HTR-8/SVneo (cell line): ENCODE results near the gene TMEM184A.

Experiments used
- DNase-seq: peaks from one replicate; pipeline ENCODE4 v3.0.0; 2011; ENCODE audit warnings: low spot score, mixed read lengths; ENCODE audit not compliant: insufficient read length
- FAIRE-seq: peaks from 2 replicates; lab custom pipeline; 2011; peaks lifted over from hg19 to GRCh38; lab: Jason Lieb, UNC

The TMEM184A gene

DNA sequence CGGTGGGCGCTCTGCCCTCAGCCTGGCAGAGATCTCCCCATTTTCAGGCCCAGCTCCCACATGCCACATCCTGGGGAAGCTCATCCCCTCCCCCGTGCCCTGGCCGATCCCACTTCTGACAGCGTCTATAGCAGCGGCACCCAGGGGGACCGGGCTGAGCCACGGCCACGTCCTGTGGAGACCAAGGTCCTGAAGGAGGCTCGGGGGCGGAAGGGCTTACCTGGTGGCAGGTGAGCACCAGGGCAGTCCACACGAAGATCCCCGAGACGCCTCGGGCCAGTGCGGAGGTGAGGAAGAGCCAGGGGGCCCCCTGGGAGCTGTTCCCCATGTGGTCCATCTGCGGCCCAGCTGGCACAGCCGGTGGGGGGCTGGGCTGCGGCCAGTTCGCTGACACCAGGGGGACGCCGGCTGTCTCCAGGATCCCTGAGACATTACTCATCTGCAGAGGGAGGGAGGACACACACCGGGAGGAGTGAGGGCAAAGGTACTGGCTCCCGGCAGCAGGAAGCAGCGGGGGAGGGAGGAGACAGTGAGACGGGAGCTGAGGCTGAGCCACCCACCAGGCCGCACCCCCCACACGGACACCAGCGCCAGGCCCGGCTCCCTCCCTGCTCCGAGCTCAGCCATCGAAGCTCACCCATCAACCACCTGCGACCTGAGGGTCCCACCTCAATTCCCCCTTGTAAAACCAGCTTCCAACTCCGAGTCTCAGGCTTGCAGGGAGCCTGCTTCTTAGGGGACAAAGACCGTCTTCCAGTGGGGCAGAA, 776 bp downstream of the TMEM184A start:
- FAIRE-seq (peak; percentile 99), DNase-seq (peak; percentile 100)

DNA sequence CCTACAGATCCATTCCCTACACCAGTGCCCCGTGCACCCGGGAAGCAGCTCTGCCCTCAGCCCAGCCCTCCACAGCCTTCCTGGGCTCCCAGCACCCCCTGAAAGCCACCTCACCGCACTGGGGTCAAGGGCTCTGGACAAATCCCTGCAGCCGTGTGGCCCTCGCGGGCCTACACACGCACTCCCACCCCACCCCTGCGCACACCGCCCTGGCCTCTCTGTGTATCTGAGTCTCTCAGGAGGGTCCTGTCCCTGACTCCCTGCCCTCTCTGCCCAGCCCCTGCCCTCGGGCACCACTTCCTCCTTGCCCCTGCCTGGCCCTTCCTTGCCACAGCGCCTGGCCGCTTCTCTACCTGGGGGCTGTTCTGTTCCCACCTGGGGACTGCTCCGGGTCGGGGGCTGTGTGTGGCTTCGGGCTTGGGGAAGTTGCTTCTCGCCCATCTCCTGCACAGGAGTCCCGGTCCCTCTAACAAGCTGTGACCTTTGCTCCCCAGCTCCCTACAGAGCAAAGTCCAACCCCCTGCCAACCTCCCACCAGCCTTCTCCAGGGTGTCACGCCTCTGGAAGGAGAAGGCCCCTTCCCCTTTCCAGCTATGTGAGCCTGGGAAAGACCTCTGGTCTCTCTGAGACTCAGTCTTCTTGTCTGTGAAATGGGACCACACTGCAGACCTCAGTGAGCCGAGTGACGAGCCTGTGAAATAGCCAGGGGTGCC, 1.5 kb downstream of the TMEM184A start:
- no peak for DNase-seq

DNA sequence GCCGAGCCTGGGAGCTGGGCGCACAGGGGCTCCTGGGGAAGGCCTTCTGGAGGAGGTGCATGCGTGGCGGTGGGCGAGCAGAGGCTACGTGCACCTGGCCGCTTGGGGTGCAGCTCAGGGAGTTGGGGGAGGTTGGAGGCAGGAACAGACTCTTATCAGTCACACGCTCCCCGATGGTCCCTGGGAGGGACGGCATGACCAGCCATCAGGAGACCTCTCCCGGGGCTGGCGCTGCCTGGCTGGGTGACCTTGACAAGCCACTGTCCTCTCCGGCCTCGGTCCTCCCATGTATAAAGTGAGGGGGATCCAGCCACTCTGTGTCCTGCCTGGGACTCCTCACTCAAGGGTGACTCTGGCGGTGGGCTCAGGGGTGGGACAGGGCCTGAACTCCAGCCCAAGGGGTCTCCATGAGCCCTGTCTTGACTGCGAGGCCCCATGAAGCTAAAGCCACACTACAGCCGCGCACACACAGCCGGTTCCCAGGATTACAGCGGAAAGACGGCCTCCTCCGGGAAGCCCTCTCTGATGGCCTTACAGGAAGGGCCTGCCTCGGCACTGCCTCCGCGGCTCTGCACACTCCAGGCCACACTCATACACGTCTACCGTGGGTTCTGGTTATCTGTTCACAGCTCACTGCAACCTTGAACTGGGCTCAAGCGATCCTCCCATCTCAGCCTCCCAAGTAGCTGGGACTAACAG, 2.3 kb downstream of the TMEM184A start:
- DNase-seq (no peak), FAIRE-seq (no peak)

More for the DNA sequence above, 1.5 kb downstream of the TMEM184A start:
- FAIRE-seq: peak; percentile 9

DNA sequence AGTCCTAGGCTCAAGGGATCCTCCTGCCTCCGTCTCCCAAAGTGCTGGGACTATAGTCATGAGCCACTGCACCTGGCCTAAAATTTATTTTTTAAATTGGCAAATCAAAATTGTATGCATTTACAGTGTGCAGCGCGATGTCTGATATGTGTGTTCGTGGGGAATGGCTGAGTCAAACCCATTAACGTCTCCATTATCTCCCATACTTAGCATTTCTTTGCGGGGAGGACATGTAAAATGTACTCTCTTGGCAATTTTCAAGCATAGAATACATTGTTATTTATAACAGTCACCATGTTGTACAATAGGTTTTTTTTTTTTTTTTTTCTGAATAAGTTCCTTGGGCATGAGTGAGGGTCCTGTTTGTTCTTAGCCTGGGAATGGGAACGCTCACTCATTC, 3.8 kb downstream of the TMEM184A start:
- DNase-seq (no peak), FAIRE-seq (no peak)

DNA sequence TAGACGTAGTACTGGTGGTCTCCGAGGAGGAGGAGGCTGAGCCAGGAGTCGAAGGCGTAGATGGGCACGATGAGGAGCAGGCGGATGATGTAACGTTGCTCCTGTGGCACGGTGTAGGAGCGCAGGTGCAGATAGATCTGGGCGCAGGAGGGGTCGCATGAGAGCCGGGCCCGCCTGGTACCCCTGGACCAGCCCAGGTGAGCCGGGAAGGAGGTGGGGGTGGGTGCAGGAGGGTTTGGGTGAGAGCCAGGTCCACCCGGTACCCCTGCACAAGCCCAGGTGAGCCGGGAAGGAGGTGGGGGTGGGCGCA, 5.2 kb downstream of the TMEM184A start:
- DNase-seq: no peak
- no peak for FAIRE-seq

DNA sequence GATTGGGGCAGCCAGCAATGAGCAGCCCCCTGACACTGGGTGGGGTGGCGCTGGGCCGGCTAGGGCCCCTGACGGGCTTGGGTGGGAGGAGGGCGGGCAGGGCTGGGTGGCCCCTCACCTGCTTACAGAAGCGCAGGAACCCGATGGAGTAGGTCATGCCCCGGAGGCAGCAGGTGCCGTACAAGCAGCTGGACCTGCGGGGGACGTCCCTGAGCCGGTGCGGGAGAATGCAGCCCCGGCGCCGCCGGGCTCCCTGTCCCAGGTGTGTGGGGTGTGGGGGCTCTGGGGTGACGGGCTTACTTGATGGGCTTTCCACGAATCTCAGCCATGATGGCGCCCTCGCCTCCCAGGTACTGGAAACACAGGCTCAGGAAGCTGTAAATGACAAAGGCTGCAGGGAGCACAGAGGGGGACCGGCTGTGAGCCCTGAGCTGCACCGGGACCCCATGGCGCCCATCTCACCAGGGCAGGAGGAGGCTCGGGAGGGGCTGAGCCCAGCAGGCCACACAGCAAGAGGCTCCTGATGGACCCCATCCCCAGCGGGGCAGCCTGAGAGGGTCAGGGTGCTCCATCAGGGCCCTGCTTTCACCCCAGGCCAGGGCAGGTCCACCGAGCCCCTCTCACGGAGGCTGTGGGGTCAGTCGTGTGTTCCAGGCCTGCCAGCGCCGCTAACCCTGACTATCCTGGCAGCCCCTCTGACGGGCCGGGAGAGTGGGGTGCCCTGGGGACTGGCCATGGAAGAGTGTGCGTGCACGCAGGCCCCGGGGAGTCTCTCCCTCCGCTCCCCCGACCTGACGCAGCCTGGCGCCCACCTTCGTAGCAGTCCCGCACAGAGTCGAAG, 5.8 kb downstream of the TMEM184A start:
- no peak for FAIRE-seq

DNA sequence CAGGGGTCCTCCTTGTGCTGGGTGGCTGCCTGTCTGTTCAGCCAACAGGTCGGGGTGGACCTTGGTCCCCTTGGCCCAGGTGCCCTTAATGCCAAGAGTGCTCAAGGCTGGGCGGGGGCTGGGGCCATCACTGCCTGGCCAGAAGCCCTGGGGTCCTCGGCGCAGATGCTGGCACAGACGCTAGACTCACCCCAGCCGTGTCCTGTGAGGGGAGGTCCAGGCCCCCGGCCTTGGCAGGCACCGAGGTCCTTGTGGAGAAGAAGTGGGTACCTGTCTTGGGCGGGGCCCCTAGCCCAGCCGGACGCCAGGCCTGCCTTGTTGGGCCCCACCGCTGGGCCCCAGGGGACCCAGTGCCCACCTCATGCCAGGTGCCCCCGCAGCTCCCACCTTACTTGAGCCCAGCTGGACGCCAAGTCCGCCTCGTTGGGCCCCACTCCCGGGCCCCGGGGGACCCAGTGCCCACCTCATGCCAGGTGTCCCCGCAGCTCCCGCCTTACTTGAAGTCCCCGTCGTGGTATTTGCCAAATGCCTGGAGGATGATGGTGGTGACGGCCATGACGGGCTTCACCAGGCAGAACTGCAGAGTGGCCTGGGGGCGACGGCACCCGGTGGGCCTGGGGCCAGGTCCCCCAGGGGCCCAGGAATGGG, 6.5 kb downstream of the TMEM184A start:
- no peak for DNase-seq
- no peak for FAIRE-seq

More for the DNA sequence above, 5.8 kb downstream of the TMEM184A start:
- DNase-seq: no peak

DNA sequence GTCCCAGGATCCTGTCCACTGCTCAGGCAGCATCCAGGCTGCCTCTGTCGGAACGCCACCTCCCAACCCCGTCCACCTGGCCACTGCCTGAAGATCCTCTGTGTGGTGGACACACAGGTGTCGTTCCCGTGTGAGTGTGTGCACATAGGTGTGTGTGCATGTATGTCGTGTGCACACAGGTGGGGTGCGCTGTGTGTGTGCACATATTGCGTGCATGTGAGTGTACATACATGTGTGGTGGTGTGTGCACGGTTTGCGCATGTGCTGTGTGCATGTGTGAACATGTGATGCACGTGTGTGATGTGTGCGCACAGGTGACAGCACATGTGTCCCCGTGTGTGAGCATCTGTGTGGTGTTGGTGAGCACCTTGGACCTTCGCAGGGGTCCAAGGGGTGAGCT, 7.1 kb downstream of the TMEM184A start:
- peak; percentile 99 for FAIRE-seq
- no peak for DNase-seq

DNA sequence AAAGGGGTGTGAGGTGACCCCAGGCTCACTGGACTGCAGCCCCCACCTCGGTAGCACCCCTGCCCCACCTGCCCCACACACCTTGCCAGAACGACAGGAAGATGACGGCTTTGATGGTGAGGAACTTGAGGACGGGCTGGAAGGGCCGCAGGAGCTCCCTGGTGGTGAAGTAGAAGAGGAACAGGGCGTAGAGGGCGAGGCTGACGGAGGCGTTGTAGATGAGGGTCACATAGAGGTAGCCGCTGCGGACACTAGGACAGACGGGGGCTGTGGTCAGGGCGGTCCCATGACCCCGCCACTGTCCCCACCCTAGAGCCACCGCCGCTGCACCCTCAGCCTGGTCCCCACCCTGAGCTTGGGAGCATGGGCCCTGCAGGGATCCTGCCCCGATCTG, 7.6 kb downstream of the TMEM184A start:
- DNase-seq (no peak), FAIRE-seq (no peak)

DNA sequence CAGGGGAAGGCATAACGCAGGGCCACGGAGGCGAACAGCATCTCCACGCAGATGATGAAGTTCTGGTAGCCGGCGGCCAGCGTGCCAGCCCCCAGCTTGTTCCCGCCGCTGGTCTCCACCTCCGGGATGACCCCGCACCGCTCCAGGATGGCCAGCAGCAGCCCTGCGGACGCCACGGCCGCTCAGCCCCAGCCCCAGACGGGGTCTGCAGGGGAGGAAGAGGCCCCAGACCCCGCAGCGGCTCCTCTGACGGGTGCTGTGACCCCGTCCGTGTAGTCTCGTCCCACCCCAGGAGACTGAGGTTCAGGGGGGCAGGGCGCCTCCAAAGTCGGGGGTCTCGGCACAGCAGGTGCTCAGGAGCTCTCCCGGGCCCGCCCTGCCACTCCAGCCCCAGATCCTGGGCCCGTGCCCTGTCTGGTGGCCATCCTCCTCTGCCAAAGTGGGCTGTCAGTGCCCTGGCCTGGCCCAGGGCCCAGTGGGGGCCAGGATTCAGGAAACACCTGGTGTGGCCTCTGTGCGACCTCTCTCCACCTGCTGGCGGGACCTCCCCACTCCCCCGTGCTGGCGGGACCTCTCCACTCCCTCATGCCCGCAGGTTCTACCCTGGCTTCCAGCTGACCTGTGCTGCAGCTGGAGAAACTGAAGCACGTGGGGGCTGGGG, 8.1 kb downstream of the TMEM184A start:
- peak; percentile 16 for FAIRE-seq
- DNase-seq: no peak

DNA sequence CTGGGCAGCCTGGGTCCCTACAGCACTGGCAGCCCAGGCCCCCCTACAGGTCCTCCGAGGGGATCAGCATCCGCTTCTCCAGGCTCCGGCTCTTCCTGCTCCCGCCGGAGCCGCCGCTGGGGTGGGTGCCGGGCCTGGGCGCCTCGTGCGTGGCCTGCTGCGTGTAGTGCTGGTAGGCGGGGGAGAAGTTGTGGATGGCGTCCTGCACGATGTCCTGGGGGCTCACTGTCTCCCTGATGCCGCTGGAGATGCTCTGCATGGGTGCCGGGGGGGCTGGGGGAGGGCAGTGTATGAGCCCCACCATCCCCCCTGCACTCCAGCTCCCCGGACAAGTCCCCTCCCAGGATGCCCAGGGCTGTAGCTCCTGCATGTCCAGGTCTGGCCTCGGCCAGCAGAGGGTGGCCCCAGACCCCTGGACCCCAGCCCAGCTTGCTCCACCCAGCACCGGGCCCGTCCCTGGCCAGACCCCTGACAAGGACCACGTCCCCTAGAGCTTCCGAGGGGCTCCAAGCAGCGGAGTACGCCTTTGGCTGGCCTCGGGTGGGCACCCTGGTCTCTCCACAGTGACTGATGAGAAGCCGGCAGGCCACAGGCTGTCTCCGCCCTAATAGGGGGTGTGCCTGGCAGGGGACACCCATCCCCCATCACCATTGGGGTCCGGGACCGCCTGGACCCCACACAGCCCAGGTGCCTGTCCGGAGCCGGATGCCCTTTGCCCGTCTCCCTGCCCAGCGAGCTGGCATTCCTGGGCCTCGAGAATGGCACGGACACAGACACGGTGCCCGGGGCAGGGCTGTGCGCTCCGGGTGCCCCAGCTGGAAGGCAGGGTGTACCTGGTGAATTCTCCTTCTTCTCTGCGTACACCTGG, 8.9 kb downstream of the TMEM184A start:
- DNase-seq (no peak), FAIRE-seq (peak; percentile 13)

DNA sequence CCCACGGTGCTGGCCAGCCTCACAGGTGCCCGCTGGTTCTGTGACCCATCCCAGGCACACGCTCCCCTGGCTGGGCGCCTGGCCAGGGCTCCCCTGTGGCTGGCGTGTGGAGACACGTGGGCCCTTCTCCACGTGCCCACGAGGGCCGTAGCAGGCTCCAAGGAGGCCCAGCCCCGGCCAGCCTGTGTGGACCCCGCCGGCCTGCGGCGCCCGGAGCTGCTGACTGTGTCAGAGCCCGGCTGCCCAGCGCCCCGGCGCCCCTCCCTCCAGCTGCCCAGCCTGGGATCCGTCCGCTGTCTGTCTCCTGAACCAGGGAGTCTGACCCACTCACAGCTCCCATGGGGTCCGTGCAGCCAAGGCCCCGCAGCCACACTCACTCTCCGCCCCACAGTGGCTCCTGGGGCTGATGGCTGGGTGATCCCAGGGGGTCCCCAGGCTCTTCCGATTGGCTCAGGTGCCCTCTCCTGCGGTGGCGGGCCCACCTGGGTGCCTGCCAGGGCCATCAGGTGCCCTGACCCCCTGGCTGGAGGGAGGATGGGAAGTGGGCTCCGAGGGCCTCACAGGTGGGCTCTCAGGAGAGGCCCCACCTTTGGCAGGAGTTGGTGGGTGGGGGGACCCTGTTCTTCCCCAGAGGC, 9.6 kb downstream of the TMEM184A start:
- FAIRE-seq (no peak), DNase-seq (no peak)

DNA sequence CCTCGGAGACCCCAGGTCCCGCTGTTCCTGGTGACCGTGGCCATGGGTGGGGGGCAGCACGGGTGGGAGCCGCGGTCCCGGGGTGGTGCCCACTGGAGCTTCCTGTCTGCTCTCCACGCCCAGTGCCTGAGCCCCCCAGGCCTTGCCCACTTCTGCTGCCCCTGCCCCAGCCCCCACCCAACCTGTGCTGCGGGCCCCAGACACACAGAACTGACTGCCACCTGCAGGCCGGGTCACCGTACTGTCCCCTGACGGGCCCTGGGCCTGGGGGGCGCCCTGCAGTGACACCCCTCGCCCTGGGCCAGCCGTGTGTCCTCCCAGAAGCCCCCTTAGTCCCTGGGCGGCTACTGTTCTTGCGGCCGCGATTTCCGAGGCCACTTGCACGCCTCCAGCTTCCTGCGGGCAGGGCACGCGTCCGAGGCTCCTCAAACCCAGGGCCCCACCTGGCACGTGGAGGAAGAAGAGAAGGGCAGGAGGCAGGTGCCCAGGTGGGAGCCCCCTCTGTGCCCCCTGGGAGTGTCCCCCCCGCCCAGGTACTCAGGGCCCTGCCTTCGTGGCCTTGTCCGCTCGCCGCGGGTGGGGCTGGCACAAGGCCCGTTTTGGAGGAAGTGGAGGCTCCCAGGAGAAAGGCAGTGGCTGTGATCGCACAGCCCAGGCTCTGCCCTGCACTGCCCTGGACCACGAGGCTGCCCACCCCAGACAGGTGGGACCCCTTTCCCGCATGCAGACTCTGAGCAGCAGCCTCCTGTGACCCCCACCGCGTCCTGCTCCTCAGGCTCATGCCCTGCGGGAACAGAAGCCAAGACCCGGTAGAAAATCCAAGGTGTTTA, 10.4 kb downstream of the TMEM184A start:
- FAIRE-seq: no peak
- DNase-seq: no peak

DNA sequence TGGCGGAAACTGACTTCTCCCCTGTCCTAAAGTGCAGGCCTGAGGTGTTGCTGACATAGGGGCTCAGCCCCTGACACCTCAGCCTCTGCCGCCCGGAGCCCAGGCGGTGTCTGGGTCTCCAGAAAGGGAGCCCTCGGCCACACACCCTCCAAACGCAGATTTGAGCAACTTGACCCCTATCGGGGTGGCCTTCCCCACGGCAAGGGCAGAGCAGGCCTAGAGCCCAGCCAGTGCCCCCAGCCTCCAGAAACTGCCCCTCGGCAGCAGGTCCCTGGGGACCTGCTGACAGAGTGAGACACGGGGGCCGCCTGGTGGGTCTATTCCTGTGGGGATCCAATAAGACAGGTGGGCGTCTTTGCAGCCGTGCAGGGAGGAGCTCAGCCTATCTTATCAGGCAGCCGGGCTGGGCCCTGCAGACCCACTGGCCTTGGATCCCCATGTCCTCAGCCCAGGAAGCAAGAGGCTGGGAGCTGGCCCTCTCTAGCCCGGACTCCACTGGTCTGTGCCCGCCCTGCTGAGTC, 11.0 kb downstream of the TMEM184A start:
- no peak for FAIRE-seq

DNA sequence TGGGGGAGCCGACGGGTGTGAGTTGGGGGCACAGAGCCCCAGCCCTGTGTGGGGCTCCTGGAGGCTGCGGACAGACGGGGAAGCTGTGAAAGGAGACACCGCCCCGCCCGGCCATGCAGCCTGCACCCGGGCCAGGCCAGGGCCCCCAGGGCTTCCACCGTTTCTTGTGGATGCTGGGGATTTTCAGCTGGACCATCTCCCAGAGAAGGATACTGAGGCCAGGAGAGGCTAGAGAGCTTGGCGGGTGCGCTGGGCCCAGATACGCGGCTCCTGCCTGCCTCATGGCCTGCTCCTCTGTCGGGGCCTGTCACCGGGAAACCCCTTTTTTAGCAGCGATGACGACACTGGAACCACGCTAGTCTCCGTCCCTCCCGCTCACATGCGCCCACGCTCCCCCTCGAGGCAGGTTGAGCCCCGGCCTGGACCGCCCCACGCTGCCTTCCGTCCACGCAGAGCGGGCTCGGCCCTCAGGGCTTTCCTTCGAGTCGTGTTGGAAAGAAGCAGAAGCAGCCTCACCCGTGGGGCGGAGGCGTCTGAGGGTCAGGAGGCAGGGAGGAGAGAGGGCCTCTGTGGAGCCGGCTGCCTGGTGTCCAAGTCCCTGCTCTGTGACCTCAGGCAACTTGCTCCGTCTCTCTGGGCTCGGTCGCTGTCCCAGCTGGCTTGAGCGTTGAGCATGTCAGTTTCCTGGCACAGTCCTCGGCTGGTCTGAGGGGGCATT, 11.7 kb downstream of the TMEM184A start:
- no peak for FAIRE-seq
- DNase-seq: no peak

More for the DNA sequence above, 11.0 kb downstream of the TMEM184A start:
- DNase-seq: no peak

DNA sequence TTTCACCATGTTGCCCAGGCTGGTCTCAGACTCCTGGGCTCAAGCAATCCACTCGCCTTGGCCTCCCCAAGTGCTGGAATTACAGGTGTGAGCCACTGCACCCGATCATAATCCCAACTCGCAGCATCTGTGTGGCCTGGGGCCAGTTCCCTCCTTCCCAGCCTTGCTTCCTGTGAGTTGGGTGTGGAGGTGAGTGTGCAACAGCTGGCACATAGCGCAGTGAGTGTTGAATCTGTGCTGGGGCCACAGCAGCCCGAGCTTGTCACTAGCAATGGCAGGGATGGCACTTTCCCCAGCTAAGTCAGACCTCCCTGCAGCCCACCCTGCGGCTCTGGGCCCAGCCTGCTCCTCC, 12.2 kb downstream of the TMEM184A start:
- FAIRE-seq: no peak
- no peak for DNase-seq
